WERI-Rb-1 (cell line): Measurements from ENCODE around the gene NINJ2.

ENCODE experiments used
- DNase-seq: peaks from one replicate; pipeline ENCODE4 v3.0.0-alpha.2; 2020
- H3K27ac ChIP-seq: fragments of 250-450 bp; sonication (Bioruptor Pico); 2 replicates; pipeline ENCODE4 v1.5.1; 2020; ENCODE audit warnings: mild to moderate bottlenecking, moderate library complexity
- H3K27me3 ChIP-seq: fragments of 250-450 bp; sonication (Bioruptor Pico); 2 replicates; pipeline ENCODE4 v1.5.1; 2021; ENCODE audit warnings: mild to moderate bottlenecking, low read depth, moderate library complexity; ENCODE audit not compliant: insufficient read depth, severe bottlenecking
- H3K36me3 ChIP-seq: fragments of 250-450 bp; sonication (Bioruptor Pico); 2 replicates; pipeline ENCODE4 v1.5.1; 2020; ENCODE audit warnings: mild to moderate bottlenecking, moderate library complexity
- H3K4me3 ChIP-seq: 2 replicates; pipeline ENCODE4 v1.5.1; 2011; ENCODE audit warnings: low read depth, mild to moderate bottlenecking, control low read depth, low read length
- H3K9me3 ChIP-seq: fragments of 250-450 bp; sonication (Bioruptor Pico); 2 replicates; pipeline ENCODE4 v1.5.1; 2021; ENCODE audit warnings: mild to moderate bottlenecking, moderate library complexity; ENCODE audit not compliant: severe bottlenecking
- CTCF ChIP-seq: IDR thresholded peaks from 2 replicates; pipeline ENCODE4 v1.5.1; 2011; ENCODE audit warnings: low read depth, mild to moderate bottlenecking, control low read depth, inconsistent platforms, low read length

The NINJ2 gene

GRCh38 chr12:522692-523378, 140.4 kb downstream of the NINJ2 start:
- no peaks in the 10 kb centered on the region for H3K36me3 ChIP-seq
- DNase-seq: peak; percentile 68
- TF ChIP-seq CTCF: no peak
- peak overlapping the region; percentile 43 for H3K27ac ChIP-seq
- H3K9me3 ChIP-seq: no peaks in the 10 kb centered on the region
- H3K4me3 ChIP-seq: no peak overlapping the region
- no peaks in the 10 kb centered on the region for H3K27me3 ChIP-seq

- Histone ChIP-seq H3K27ac (no peak overlapping the region), H3K27me3 (no peaks in the 10 kb centered on the region), H3K36me3 (no peaks in the 10 kb centered on the region), H3K9me3 (no peaks in the 10 kb centered on the region), H3K4me3 (no peak overlapping the region)
- DNase-seq: no peak
- no peak for TF ChIP-seq CTCF
These were observed 143.1 kb downstream of the NINJ2 start for GRCh38 chr12:520119-520518.

GRCh38 chr12:517538-517937, 145.7 kb downstream of the NINJ2 start:
- Histone ChIP-seq H3K36me3 (no peaks in the 10 kb centered on the region), H3K9me3 (no peaks in the 10 kb centered on the region), H3K27ac (no peak overlapping the region; the same call in 1 of the 2 replicates), H3K4me3 (no peak overlapping the region), H3K27me3 (no peaks in the 10 kb centered on the region)
- TF ChIP-seq CTCF: no peak
- DNase-seq: no peak
